GM10266 (cell line): ENCODE results near the gene NFATC2.
"Not testable (repeated sequence)": the region's sequence is repeated elsewhere in the genome, so short reads cannot be mapped to it uniquely, and the experiment has no call there.

Source experiments
- DNase-seq: peaks from one replicate; pipeline ENCODE4 v3.0.0; 2012; ENCODE audit errors: extremely low spot score
- CTCF ChIP-seq: IDR thresholded peaks from 2 replicates; pipeline ENCODE4 v1.5.1; 2012; ENCODE audit warnings: mild to moderate bottlenecking, low read depth; ENCODE audit not compliant: control insufficient read depth, insufficient read depth; ENCODE audit errors: missing control alignments

NFATC2 gene

GRCh38 chr20:51547951-51548350 is 5.4 kb upstream of the NFATC2 start:
- no peak for DNase-seq
- no peak for TF ChIP-seq CTCF

- DNase-seq = no peak
- TF ChIP-seq CTCF = no peak
These were observed 3.0 kb upstream of the NFATC2 start for GRCh38 chr20:51545515-51545914.

GRCh38 chr20:51543422-51543788 is 886 bp upstream of the NFATC2 start:
- DNase-seq = no peak
- TF ChIP-seq CTCF = no peak

- peak; percentile 78 for DNase-seq
These were observed 417 bp downstream of the NFATC2 start for GRCh38 chr20:51542033-51542570.

GRCh38 chr20:51541189-51542032 is 1.1 kb downstream of the NFATC2 start:
- TF ChIP-seq CTCF = no peak
- peak; percentile 75 for DNase-seq

More at GRCh38 chr20:51542033-51542570, 417 bp downstream of the NFATC2 start:
- peak; percentile 65 for TF ChIP-seq CTCF

GRCh38 chr20:51540580-51540979 is 1.9 kb downstream of the NFATC2 start:
- DNase-seq = no peak

GRCh38 chr20:51540074-51540473 is 2.4 kb downstream of the NFATC2 start:
- DNase-seq = not testable (repeated sequence)

More at GRCh38 chr20:51540580-51540979, 1.9 kb downstream of the NFATC2 start:
- no peak for TF ChIP-seq CTCF
